Activated T-helper 1 cell treated with Interleukin-2 at 50 U/mL for 16 hours (primary cell): ENCODE measurements around the gene USB1.
"Not testable (repeated sequence)": the region's sequence is repeated elsewhere in the genome, so short reads cannot be mapped to it uniquely, and the experiment has no call there.

Experiments used
- DNase-seq: peaks from one replicate; pipeline ENCODE4 v3.0.0-alpha.2; 2020; ENCODE audit warnings: low read depth

The USB1 gene

GRCh38 chr16:57970319-57970718, 30.9 kb upstream of the USB1 start:
- no peak for DNase-seq

DNA sequence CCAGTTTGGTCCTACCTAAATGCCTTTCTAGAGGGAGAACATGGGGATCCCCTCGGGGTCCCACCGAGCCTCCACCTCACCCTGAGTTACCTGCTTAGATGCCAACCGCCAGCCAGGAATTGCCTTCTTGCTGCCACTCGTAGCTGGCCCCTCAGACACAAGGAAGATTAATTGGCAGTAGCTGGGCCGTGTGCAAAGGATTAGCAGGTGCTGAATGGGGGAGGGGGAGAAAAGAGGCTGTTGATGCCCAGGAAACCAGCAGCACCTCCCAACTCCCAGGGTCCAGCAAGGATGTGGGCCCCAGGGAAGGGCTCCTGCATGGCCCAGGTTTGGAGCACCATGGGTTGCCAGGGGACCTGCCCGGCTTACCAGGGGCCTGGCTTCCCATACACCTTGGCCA, 30.2 kb upstream of the USB1 start, which contains the start of gene CNGB1:
TSS of gene CNGB1 (minus strand) at position 159 of the 400 bp plus-strand sequence. CDS start 3,842 bp downstream, outside the sequence.
- DNase-seq: no peak

- DNase-seq: no peak
These were observed 29.4 kb upstream of the USB1 start for GRCh38 chr16:57971848-57972247.

- DNase-seq: no peak
These were observed 28.9 kb upstream of the USB1 start for GRCh38 chr16:57972306-57972705.

DNA sequence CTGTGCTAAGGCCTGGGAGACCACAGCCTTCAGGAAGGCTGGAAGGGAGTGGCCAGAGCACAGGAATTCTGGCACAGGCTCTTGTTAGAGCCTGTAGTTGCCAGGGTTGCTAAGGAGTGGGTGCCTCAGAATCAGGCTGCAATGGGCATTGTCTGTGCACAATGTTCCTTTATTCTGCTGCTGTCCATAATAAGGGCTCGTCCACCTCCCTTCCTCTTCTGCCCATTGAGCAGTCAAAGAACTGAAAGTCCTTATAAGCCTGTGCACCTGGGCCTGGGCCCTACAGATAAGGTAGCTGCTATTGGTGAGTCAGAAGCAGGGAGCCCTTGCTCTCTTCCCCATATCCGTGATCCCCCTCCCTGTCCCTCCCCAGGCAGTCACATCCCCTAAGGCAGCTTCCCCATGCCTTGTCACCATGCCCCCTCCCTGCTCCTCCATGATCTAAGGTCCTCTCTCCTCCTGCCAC, 24.8 kb upstream of the USB1 start:
- DNase-seq: no peak

DNA sequence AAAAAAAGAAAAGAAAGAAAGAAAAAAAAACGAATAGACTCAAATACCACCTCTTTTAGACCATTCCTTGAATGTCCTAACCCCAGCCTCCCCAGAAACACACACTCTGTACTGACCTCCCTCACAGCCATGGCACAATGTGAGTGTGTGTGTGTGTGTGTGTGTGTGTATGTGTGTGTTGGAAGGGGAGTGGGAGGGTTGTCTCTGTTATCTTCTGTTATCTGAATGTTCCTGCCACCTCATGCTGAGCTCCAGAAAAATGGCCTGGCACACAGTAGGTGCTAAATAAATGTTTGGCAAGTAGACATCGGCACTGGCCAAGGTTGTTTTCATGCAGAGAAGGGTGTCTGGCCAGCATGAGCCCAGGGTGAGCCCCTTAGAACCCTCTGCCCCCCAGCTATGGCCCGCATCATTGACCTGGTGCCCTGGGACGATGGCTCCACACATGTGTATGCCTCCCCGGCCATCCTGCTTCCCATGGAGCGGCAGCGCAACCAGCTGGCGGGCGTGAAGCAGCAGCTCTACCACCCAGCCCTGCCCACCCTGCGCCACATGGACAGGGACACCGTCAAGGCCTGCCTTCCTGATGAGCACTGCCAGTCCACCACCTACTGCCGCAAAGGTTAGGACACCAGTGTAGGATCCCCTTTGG, 23.7 kb upstream of the USB1 start:
- no peak for DNase-seq

GRCh38 chr16:57978070-57978465, 23.1 kb upstream of the USB1 start:
- not testable (repeated sequence) for DNase-seq

DNA sequence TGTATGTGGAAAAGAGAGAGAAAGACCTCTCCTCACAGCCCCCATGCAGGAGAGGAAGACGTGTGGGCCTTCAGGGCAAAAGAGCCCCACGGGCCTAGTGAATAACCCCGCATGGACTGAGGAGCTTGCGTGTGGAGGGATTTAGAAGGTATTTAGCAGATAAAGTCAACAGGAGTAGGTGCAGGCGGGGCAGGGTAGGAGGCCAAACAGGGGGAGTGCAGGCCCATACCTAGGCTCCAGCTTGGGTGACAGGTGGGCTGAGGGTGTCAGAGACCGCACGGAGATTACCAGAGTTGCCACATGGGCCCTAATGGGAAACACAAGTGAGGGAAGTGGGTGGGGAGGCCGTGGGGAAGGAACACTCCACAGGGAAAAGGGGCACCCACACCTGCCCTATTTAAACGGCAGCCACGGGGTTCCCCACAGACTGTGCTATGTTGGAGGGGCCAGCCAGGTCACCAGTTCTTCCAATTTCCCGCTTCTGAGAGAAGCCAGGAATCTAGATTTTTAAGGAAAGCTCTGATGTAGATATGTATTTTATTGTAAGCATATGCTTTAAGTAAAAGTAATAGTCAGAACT, 22.1 kb upstream of the USB1 start:
- DNase-seq: no peak

- no peak for DNase-seq
These were observed 19.6 kb upstream of the USB1 start for GRCh38 chr16:57981636-57982035.

DNA sequence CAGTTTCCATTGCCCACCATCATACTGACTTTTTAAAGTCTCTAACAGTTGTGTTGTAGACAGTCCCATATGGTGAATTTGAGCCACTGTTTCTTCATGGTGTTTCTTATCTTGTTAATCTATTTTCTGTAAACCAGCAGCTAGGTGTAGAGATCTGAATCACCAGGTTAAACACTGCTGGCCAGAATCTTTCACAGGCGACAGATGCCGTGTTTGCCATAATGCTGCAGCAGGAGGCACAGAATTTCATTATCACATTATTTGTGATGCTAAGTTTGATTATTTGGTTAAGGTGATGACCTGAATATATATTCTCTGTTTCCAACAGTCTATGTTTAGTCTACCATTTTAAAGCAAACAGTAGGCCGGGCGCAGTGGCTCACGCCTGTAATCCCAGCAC, 18.8 kb upstream of the USB1 start:
- DNase-seq: no peak

GRCh38 chr16:57984443-57985203, 16.6 kb upstream of the USB1 start:
- DNase-seq: peak; percentile 87

- DNase-seq: no peak
These were observed 15.7 kb upstream of the USB1 start for GRCh38 chr16:57985204-57986181.

DNA sequence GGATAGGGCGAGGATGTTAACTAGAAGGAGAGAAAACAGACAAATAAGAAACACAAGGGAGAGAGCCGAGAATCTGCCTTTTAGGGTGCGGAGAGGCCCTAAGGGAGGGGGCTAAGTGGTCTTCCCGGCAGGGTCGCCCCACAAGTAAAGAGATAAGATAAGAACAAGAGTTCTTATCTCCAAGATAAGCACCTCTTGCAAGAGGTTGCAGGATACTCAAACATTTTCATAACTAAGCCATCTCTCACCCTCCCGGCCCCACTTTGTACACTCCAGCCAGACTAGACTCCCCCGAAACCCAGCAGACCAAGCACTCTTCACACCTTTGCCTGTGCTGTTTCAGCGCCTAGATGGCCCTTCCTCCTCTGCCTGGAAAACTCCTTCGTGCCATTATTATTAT, 15.0 kb upstream of the USB1 start:
- DNase-seq: no peak

DNA sequence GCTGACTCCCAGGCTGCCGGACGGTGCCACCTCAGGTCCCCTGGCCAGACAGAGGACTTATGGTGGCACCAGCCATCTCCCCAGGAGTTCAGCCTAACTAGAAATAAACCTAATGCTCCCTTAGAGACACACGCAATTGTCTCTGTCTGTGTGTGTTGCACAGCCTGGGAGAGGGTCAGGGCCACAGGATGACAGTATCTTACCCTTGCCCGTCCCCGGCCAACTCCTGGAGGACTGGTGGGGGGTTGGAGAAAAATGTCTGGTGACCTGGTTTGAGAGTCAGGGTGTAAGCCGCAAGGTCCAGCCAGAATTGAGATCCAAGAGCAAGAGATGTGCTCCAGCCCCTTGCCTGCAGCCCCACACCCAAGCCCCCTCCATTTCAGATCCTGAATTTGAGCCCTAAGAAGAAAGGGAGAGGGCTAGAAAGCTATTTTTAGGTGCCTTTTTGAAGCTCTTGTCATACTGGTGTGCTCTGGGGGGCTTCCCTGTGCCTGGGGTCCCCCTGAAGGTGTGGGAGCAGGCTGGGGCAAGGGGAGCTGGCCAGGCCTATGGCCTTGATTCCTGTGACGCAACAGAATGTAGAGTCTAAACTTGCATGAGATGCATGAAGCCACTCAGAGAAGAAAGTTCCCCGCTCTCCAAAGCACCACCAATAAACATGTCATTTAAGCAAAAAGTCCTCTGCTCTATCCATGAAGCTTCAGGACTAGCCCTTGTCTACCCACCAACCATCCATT, 13.6 kb upstream of the USB1 start:
- no peak for DNase-seq

DNA sequence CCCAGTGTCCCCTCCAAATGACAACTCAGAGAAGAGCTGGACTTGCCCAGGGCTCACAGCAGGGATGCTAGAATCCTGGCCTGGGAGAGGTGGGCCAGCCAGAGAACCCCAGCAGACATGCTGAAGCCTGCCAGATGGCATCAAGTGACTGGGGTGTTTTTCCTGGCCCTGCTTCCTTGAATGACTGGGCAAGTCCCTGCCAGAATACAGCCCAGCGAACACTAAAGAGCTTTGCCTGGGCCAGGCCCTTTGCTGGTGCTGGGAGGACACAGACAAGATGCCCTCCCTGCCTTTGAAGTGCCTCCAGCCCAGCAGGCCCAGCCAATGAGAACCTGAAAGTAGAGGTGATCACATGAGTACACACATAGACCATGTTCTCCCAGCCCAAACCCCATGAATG, 12.3 kb upstream of the USB1 start:
- DNase-seq: no peak

DNA sequence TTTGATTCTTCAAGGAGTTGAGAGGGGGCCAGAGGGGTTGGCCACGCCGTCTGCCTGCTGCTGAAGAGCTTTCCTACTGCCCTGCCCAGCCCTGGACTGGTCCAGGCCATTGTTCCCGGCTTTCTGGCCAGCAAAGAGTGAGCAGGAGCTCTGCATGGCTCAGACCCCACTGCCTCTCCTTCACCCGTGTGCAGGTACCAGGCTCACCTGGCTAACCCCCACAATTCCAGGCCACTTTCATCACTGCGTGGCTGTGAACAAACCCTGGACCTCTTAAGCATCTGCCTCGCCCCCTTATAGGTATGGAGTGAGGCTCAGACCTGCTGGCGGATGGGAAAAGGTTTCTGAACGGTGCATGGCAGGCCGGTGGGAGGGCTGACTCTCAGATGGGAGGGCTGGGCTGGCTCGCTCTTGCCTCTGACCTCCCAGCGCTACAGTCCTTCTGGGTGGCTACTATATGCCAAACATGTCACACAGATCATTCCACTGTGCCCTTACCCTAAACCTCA, 9.6 kb upstream of the USB1 start:
- DNase-seq: no peak

DNA sequence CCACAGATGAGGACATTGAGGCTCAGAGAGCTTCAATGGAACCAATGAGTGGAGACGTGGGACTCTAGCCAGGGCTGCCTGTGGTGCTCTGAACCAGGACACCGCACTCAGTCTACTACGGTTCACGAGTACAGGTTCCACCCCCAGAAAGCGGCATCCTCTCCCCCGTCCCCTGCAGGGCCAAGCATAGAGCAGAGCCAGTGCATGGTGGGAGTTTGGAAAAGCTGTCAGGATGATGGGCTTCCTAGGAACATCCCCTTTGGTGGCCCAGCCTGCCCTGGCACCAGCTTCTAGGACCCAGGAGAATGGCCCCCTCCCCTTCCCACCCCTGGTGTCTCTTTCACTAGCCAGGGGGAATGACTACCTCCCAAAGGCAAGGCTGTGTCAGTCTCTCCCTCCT, 9.1 kb upstream of the USB1 start:
- no peak for DNase-seq

GRCh38 chr16:57993438-57993837, 7.8 kb upstream of the USB1 start:
- DNase-seq: no peak

- no peak for DNase-seq
These were observed 7.3 kb upstream of the USB1 start for GRCh38 chr16:57993897-57994296.

DNA sequence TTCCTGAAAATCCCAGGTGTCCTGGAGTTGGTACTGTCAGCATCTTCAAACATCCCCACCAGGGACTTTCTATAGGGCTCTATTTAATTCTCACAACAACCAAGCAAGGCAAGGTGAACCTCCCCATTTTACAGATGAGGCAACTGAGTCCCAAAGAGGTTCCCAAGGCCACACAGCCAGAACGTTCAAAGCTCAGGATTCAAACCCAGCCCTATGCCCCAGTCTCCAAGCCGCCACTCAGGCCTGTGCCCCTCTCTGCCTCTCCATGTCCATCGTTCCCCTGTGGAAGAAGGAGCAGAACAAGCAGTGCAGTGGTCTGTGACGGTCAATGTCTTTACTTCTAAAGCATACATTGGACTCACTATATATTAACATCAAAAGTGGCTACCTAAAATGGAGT, 6.8 kb upstream of the USB1 start:
- no peak for DNase-seq

GRCh38 chr16:57994778-57995177, 6.4 kb upstream of the USB1 start:
- no peak for DNase-seq
